ENCODE results near the gene PIP5K1C.

DNA sequence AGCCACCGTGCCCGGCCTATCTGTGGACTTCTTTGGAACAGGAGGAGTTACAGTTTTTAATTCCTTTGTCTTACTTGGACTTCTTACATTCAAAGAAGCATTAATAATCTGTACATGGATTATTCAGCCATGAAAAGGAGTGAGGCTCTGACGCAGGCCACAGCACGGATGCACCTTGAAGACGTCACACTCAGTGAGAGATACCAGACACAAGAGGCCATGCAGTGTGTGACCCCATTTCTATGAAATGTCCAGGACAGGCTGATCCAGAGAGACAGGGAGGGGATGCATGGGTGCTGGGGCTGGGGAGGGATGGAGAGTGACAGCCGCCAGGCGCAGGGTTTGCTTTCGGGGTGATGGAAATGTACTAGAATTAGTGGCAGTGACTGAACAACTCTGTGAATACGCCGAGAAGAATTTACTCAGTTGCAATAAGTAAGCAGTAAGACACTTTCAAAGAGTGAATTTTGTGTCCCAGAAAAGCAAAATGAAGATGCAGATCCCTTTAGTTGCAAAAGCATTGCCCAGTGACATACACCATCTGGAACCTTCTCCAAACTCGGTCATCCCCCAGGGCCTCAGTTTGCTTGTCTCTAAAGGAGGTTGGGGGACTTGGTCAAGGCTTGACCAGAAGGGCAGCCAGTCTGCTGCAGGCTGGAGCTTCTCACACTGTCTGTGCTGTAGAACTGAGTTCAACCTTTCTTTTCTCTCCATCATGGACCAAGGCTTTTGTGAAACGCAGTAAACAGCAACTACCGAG, 25.3 kb downstream of the PIP5K1C start:
- TF ChIP-seq, protein P1, sequence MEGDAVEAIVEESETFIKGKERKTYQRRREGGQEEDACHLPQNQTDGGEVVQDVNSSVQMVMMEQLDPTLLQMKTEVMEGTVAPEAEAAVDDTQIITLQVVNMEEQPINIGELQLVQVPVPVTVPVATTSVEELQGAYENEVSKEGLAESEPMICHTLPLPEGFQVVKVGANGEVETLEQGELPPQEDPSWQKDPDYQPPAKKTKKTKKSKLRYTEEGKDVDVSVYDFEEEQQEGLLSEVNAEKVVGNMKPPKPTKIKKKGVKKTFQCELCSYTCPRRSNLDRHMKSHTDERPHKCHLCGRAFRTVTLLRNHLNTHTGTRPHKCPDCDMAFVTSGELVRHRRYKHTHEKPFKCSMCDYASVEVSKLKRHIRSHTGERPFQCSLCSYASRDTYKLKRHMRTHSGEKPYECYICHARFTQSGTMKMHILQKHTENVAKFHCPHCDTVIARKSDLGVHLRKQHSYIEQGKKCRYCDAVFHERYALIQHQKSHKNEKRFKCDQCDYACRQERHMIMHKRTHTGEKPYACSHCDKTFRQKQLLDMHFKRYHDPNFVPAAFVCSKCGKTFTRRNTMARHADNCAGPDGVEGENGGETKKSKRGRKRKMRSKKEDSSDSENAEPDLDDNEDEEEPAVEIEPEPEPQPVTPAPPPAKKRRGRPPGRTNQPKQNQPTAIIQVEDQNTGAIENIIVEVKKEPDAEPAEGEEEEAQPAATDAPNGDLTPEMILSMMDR (IDR thresholded peaks at IDR 0.05 in 8 of 11, conservative IDR thresholded peaks at IDR 0.05 in 3 of 11) = no peak
- TF ChIP-seq POLR2AphosphoS5 (IDR thresholded peaks at IDR 0.05) = no peak
